Tracheal epithelial cell (primary cell): ENCODE measurements around the gene ARSK. TPM values are rescaled to one million over a fixed set of nuclear protein-coding genes. Genes with fewer than 3 reads are reported as not detected.

ENCODE experiments used
- total RNA-seq: library from RNA; depleted of rRNA; stranded (reverse); fragments of >200 nt; gene quantifications from 2 replicates; pipeline ENCODE4 v1.2.1, GENCODE V29; 2014

Gene ARSK
- 4.6 and 10.9 TPM in 2 replicates for total RNA-seq

GRCh38 chr5:95554647-95555548 lies at the start of gene ARSK, which contains the start of gene SKIC3:
TSS of gene ARSK (plus strand) at chr5:95555101. CDS start at chr5:95555279, 178 bp downstream.
TSS of gene SKIC3 (minus strand) at chr5:95554977. CDS start at chr5:95547150, 7,827 bp downstream.

GRCh38 chr5:95620030-95620869 lies 65.3 kb downstream of the ARSK start, which contains the start of gene GPR150:
TSS of gene GPR150 (plus strand) at chr5:95620087. CDS start at chr5:95620276, 189 bp downstream.

GRCh38 chr5:95646569-95647431 lies 91.9 kb downstream of the ARSK start, which contains the start of gene RFESD:
TSS of gene RFESD (plus strand) at chr5:95646777. CDS start at chr5:95652272, 5,495 bp downstream.

Other genes with a start within 250 kb of the ARSK start
- not detected in 2 replicates for gene FAM81B, start 163.7 kb upstream of the ARSK start, total RNA-seq
- 88.9 and 127 TPM in 2 replicates for gene SKIC3, start 124 bp upstream of the ARSK start, total RNA-seq
- gene GPR150, start 65.0 kb downstream of the ARSK start, total RNA-seq = 0.24 and 1.1 TPM in 2 replicates
- gene RFESD, start 91.7 kb downstream of the ARSK start, total RNA-seq = 0.48 and 4.0 TPM in 2 replicates
- gene SPATA9, start 127.9 kb downstream of the ARSK start, total RNA-seq = not detected in 2 replicates
- 24.3 and 31.1 TPM in 2 replicates for gene RHOBTB3, start 176.2 kb downstream of the ARSK start, total RNA-seq